ENCODE data around the gene TRPV3.
"Not testable (repeated sequence)": the region's sequence is repeated elsewhere in the genome, so short reads cannot be mapped to it uniquely, and the experiment has no call there.

TRPV3 gene

DNA sequence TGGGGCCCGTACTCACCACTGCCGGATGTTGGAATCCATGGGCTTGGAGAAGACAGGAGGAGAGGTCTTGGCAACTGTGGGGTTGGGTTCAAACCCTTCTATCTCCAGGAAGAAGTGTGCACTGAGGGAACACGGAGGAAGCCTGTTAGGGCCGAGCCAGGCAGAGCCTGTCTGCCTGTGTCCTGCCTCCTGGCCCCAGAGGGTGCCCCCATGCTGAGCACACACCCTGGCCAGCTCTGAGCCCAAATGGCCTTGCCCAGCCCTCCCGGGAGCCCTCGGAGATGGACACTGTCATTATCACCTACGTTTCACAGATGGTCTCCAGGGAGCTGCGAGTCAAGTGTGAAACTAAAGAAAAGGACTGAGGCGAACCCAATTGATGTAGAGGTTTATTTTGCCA is 12.5 kb downstream of the TRPV3 start:
- DNase-seq, result no peak

- no peak for DNase-seq
Observed at GRCh38 chr17:3544365-3544764, 13.2 kb downstream of the TRPV3 start.

- no peak for DNase-seq
Observed at GRCh38 chr17:3543453-3543852, 14.2 kb downstream of the TRPV3 start.

GRCh38 chr17:3542410-3543088 is 15.1 kb downstream of the TRPV3 start:
- no peak for DNase-seq

DNA sequence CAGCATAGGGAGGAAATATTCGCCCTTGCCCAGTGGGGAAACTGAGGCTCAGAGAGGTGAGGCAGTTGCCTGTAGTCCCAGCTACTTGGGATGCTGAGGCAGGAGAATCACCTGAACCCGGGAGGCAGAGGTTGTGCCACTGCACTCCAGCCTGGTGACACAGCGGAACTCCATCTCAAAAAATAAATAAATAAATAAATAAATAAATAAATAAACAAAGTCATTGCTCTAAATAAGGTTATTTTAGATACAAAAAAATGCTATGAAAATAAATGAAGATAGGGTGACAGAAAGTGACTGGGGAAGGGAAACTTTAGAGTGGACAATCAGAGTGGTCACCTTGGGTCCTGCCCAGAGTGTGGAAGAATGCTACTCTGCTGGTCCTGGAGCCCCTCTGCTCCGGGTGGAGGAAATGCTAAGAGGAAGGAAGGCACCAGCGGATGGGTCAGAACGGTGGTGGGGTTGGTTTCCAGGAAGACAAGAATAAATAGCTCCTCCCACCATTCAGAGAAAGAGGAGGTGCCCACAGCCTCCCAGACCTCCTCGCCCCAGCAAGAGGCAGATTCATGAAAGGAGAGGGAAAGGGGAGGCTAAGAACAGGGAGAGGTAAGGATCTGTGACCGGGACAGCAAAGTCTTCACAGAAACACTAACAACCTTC is 17.6 kb downstream of the TRPV3 start:
- DNase-seq, result no peak

DNA sequence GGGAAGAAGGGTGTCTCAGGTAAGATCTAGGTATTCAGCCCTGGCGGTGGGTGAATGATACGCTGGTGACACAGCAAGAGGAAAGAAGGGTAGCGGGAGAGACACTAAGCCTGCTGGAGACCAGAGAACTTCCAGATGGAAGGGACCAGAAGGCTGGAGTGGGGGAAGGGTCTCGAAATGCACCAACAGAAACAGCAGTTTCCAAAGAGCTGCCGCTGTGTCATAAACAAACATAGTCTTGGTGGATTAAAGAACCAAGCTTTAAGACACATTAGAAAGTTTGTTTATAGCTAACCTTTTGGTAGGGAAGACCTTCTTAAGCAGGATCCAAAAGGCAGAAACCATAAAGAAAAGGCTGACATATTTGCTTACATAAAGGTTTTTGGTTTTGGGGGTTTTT is 20.9 kb downstream of the TRPV3 start:
- DNase-seq, result no peak

- DNase-seq, result no peak
Observed at GRCh38 chr17:3535253-3535995, 22.2 kb downstream of the TRPV3 start.

DNA sequence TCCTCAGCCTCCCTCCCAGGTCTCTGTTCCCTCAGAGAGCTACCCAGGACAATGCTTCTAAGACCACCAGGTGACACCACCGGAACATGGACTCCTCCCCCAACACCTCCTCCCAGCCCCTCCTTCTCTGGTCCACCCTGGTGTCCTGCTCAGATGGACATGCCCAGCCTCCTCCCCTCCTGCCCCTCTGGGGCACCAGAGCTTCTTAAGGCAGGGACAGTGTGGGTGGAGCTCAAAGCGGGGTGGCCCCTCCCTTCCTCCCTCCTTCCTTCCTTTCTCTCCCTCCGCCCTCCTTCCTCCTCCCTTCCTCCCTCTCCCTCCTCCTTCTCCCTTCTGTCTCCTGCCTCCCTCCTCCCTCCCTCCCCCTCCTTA is 22.7 kb downstream of the TRPV3 start:
- no peak for DNase-seq

GRCh38 chr17:3533752-3534151 is 23.9 kb downstream of the TRPV3 start:
- DNase-seq, result no peak

DNA sequence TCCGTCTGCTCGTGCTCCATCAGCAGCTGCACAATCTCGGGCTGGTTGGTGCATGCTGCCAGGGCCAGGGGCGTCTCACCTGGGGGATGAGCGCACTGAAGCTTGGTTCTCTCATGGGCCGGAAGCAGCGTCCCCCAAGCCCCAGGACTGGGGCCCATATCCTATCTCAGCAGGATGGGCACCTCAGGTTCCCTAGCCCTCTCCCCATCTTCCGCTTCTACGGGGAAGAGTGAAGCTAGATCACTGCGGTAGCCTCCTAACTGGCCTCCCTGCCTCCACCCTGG is 24.8 kb downstream of the TRPV3 start:
- no peak for DNase-seq

GRCh38 chr17:3532106-3532858 is 25.3 kb downstream of the TRPV3 start:
- DNase-seq, result no peak

DNA sequence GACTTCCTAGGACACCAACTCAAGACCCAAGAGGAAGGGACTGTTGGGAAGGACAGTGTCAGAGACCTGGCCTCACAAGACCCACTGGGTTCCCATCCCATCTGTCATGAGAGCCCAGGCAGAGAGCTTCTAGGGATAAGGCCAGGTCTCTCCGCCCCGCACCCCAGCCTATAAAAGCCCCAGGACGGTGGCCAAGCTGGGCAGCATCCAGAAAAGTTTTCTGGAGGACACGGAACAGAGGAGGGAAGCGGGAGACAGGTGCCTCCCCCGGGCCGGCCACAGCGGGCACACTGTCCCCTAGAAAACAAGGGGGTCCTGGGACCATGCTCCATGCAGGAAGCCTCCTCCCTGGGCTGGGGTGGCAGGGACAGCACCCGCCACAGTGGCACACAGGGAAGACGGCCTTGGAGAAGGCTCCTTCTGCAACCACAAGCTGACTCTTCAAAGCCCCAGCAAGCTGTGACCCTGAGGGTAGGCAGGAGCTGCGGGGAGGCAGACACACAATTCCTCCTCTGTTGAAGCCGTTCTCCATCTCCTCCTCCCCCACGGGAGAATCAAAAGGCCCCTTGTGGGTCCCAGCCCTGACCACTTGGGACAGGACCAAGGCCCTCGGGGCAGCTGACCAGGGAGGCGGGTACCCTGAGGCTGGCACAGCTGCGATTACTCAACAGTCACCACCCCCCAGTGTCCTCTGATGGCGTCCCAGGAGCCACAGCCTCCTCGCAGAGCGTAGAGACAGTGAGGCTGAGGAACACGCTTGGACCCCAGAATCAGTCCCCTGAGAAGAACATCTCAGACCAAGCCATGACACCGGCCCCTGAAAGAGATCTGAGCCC is 26.1 kb downstream of the TRPV3 start:
- no peak for DNase-seq

DNA sequence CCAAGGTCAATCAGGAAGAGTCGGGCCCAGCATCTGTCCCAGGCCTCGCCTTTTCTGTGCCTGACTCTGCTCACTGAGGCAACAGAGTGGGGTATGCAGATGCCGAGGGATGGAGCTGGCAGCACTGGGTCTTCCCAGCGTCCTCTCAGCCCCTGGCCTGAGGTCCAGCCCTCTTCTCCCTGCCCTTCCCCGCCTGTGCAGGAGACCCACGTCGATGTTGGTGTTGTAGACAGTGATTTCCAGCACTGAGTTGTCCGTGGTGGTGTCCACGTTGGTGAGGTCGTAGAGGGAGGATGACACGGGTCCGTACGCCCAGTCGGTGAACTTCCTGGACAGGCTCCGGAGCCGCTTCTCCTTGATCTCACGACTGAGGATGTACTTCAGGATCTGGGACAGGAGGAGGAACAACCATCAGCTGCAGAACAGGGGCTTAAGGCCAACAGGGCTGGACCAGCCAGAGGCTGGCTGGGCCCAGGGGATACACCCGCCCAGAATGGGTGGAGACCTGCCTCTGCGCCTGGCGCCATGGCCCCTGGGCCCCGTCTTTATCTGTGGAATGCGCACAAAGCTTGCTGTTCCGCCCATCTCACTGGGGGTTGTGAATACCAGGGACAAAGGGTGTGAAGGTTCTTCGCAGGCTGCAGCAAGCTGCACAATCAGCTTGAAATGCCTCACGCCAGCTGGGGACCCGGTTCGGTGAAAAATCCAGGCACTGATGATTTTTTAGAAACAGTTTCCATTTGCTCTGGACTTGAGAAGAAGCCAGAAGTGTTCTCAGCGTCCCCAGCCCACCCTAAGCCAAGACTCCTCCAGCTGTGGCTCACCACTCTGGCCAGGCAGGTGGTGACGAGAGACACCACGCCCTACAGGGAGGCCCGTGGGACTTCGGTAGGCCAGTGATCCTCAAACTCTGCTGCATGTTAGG is 27.5 kb downstream of the TRPV3 start:
- no peak for DNase-seq

DNA sequence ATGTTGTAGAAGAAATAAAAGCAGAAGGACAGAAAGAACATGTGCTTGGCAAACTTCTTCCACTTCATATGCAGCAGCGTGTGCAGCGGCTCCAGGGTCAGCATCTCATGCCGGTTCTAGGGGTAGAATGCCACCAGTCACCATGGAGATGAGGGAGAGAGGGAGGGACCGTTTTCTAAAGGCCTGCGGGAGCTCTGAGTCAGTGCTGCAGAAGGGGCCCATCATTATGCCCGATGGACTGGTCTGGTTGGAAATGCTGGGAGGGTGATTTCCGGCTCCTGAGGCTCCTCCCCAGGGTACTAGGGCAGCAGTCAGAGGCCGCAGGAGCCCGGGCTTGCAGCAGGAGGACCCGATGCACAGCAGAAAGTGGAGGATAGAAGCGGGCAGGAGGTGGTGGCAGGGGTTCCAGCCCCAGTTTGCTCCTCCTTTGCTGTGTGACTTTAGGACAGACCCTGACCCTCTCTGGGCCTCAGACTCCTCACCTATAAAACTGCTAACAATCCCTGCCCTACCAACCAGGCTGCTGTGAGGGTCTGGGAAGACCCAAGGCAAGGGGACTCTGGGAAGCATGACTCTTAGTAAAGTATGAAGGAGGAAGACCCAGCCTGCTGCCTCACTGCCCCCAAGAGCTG is 28.6 kb downstream of the TRPV3 start:
- no peak for DNase-seq

DNA sequence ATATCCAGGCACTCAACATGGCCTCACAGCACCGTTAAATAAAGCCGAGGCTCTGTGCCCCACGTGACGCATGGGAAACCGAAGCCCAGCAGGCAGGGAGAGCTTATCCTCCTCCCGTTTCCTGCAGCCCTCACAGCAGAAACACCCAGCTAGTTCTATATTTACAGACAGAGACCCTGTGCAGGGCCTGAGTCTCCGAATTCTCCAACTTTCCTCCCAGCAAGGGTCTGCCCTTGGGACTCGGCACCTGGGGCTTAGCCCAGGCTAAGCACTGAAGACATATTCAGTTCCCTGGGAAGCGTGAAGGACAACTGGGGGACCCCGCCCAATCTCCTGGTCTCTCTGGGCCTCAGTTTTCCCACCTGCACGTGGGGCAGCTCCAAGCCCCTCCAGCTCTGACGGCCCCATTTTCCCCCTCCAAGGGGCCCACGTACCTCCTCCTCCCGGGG is 29.2 kb downstream of the TRPV3 start:
- no peak for DNase-seq

DNA sequence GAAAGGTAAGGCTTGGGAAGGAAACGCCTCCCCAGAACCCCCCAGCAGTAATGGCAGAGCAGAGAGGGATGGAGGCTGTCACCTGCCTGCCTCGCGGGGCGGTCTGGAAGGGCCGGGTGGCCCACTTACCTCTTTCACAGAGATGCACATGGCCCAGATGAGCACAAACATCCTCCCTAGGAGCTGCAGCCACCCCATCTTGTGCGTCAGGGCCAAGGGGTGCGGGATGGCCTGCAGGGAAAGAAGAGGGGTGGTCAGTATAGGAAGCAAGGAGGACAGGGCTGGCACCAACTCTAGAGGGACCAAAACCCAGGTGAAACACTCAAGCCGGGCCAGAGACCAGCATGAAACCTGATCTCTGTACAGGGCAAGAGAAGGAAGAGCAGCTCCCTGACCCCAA is 29.7 kb downstream of the TRPV3 start:
- no peak for DNase-seq

DNA sequence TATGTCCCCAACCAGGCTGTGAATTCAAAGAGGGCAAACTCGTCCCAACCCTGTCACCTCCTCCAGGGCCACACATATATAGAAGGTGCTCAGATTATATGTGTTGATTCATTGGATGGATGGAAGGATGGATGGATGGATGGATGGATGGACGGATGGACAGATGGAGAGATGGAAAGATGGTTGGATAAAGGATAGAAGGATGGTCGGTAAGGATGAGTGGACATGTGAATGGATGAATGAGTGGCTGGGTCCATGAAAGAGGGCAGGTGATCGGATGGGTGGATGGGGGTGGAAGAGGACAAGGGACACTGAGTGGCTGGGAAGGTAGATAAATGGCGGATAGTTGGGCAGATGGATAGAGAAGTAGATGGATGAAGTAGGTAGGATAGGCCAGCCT is 30.1 kb downstream of the TRPV3 start:
- DNase-seq, result no peak

DNA sequence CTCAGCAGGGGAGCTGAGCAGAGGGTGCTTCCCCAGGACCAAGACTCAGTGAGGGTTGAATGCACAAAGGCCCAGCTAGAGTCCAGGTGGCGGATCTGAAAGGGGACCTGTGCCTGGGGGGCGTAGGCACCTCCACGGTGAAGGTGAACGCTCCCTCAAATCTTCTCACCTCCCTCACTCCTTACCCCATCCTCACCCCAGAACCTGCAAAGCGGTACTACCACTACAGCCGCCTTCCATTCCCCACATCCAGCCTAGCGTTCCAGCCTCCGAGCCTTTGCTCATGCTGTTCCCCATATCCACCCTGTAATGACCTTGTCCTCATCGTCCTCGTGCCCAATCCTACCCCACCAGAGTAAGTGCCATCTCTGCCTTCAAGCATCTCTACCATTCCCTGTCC is 30.6 kb downstream of the TRPV3 start:
- DNase-seq, result no peak

DNA sequence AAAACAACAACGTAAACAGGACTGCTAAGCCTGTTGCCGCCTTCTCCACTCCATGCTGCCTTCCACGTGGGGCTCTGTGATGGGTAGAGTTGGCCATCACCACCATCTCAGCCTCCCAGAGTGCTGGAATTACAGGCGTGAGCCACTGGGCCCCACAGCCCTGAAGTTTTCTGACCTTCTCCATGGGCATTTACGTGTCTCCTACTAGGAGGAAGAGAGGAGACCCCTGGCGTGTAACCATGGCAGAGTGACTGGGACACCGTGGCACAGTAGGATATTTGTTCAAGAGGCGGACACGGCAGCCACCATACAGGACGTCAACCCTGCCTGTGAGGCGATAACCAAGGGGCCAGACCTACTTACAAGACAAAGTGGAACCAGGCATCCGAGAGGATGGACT is 31.1 kb downstream of the TRPV3 start:
- no peak for DNase-seq

GRCh38 chr17:3524024-3524423 is 33.6 kb downstream of the TRPV3 start:
- no peak for DNase-seq

- not testable (repeated sequence) for DNase-seq
Observed at GRCh38 chr17:3519472-3519871, 38.1 kb downstream of the TRPV3 start.
